ENCODE results near the gene CDC42BPB.

CDC42BPB gene

GRCh38 chr14:102991376-102991775, 66.0 kb downstream of the CDC42BPB start:
- DNase-seq (ENCODE audit: low read depth): no peak

GRCh38 chr14:102988054-102988453, 69.3 kb downstream of the CDC42BPB start:
- no peak for DNase-seq (ENCODE audit: low read depth)

GRCh38 chr14:102986810-102987579, 70.4 kb downstream of the CDC42BPB start:
- DNase-seq (ENCODE audit: low read depth): no peak

DNA sequence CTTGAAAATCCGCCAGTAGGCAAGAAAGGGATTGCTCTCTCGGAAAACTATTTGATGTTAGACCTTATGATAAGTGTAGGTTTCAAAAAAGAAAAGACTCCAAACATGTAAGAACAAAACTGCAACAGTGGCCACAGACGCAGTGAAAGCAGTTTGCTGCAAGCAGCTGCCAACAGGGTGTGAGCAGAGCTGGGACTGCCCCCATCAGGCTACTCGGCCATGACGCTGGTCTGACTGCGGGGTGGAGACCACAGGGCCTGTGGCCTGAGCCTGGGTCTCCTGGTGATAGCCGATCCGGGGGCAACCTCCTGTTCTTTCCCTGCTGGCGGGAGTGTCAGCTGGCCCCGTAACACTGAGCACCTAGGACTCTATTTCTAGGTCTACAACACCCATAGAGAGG, 71.7 kb downstream of the CDC42BPB start:
- no peak for DNase-seq (ENCODE audit: low read depth)

DNA sequence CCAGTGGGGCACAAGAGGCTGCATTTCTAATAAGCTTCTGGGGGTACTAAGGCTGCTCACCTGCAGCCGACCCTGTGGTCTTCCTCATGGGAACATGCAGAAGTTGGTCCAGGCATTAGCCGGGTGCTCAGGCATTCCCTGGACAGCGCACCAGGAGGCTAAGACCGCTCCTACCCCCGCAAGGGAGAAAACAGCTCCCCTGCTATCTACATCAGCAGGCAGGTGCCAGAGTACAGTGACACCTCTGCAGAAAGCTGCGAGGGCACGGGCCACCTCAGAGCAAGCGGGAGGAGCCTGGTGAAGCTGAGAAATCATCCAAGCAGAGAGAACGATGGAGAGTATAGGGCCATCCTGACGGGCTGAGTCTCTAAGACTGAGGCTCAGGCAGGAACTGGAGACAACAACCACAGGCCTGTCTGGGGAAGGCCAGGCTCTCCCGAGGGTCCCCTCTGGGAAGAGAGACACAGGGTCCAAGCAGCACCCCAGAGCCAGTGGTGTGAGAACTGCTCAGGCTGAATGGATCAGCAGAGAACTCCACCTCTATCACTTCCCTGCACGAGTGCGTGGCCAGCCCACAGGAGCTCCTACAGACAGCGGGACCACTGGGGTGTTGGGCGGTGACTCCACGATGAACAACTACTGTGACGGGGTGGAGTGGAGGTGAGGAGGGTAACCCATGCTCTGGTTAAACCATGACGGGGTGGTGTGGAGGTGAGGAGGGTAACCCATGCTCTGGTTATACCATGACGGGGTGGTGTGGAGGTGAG, 72.8 kb downstream of the CDC42BPB start:
- no peak for DNase-seq (ENCODE audit: low read depth)

- DNase-seq (ENCODE audit: low read depth): no peak
These were observed 73.9 kb downstream of the CDC42BPB start for GRCh38 chr14:102983496-102983895.

DNA sequence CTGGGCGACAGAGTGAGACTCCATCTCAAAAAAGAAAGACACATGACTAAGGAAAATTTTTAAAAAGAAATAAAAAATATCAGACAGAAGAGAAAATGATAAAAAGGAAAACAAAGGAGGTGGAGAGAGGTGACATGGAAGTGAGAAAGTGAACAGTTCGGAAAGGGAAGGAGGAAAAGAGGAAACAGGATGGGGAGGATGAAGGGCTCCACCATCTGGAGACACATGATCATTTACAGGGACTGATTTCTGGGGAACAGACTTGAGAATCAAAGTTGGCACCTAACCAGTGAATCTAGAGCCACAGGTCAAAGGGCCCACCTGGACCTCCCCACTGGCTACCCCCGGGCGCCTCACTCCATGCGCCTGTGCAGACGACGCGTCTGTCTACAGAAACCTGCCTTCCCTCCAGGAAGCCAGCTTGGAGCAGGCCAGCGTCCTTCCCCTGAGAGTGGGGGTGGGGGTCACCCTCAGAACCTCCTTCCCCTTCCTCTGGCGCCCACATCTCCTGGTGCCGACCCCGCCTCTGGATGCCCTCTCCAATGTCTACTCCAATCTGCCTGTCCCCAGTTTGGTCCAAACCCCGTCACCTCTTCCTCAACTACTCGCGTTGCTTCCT, 74.4 kb downstream of the CDC42BPB start:
- DNase-seq (ENCODE audit: low read depth): no peak

GRCh38 chr14:102980409-102980810, 76.9 kb downstream of the CDC42BPB start:
- DNase-seq (ENCODE audit: low read depth): no peak

GRCh38 chr14:102979406-102979805, 77.9 kb downstream of the CDC42BPB start:
- DNase-seq (ENCODE audit: low read depth): no peak

- DNase-seq (ENCODE audit: low read depth): no peak
These were observed 79.9 kb downstream of the CDC42BPB start for GRCh38 chr14:102977475-102977874.

- no peak for DNase-seq (ENCODE audit: low read depth)
These were observed 81.7 kb downstream of the CDC42BPB start for GRCh38 chr14:102975662-102976061.

GRCh38 chr14:102973706-102974285, 83.6 kb downstream of the CDC42BPB start:
- DNase-seq (ENCODE audit: low read depth): no peak

DNA sequence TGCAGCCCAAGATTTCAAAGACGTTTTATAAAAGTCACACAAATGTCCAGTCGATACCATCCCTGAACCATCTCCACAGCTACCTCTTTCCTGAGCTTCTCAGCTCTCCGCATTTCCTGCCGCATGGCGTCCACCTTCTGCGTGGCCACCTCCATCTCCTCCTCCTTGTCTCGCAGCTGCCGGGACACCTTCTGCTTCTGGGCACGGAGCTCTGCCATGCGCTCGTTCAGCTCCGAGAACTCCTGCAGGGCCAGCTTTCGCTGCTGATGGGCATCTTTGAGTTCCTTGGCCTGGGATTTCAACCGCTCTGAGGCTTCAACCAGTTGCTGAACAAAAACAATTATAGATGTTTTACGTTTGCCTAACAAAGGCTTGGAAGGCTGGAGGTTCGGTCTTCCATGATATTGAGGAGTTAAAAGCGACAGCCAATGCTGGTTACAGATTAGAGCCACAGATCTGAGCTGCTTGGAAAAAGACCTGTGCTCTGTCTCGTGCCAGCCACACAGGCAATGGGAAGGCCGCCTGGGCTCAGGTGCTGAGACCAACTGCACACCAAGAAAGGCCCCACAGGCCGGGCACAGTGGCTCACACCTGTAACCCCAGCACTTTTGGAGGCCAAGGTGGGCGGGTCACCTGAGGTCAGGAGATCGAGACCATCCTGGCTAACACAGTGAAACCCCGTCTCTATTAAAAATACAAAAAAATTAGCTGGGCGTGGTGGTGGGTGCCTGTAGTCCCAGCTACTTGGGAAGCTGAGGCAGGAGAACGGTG, 85.3 kb downstream of the CDC42BPB start:
- no peak for DNase-seq (ENCODE audit: low read depth)

GRCh38 chr14:102971314-102971713, 86.0 kb downstream of the CDC42BPB start:
- DNase-seq (ENCODE audit: low read depth): no peak

- no peak for DNase-seq (ENCODE audit: low read depth)
These were observed 86.9 kb downstream of the CDC42BPB start for GRCh38 chr14:102970496-102970895.

- no peak for DNase-seq (ENCODE audit: low read depth)
These were observed 87.4 kb downstream of the CDC42BPB start for GRCh38 chr14:102969901-102970300.

DNA sequence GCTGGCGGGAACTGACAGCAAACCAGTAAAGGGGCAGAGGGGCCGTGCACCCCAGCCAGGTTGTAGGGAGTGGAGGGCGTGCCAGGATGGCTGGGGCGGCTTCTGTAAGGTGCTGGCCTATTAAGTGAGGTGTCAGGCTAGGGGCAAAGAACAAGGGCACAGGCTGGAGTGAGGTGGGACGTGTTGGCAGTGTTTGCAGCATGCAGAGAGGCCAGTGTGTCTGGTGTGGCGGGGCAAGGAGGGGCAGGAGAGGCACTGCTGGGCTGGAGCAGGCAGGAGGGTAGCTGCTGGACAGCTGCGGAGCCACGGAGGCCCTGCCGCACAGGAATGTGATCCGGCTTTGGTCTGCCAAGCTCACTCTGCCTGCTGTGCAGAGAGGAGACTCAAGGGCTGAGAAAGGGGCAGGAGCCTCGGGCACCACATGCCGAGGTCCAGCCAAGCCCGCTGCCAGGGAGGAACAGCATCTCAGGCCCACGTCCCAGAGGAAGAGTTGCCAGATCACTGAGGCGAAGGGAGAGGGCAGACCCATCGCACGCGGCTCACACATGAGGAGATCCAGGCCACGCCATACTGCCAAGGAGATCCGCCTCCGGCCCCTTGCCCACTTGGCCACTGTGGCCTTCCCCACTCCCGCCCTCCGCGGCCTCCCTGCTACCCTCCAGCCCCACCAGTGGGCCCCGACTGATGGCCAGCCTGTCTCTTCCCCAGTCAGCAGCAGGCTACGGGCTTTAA, 88.1 kb downstream of the CDC42BPB start:
- DNase-seq (ENCODE audit: low read depth): no peak

GRCh38 chr14:102968306-102968705, 89.0 kb downstream of the CDC42BPB start:
- DNase-seq (ENCODE audit: low read depth): no peak

- no peak for DNase-seq (ENCODE audit: low read depth)
These were observed 89.9 kb downstream of the CDC42BPB start for GRCh38 chr14:102967506-102967795.

- DNase-seq (ENCODE audit: low read depth): no peak
These were observed 90.5 kb downstream of the CDC42BPB start for GRCh38 chr14:102966681-102967505.

Measured in activated T-cell treated with anti-CD3 and anti-CD28 coated beads for 1 hour (primary cell).